Ecto neural progenitor cell (in vitro differentiated cells): ENCODE measurements around the gene PJVK.

Experiments used
- DNase-seq: peaks from one replicate; pipeline ENCODE4 v3.0.0-alpha.2; 2018; ENCODE audit warnings: low spot score

The PJVK gene

GRCh38 chr2:178482437-178482836, 31.3 kb downstream of the PJVK start:
- DNase-seq = no peak

- DNase-seq = no peak
These were observed 33.3 kb downstream of the PJVK start for GRCh38 chr2:178484245-178485041.

GRCh38 chr2:178485356-178485755, 34.2 kb downstream of the PJVK start:
- DNase-seq = no peak

GRCh38 chr2:178491612-178492011, 40.4 kb downstream of the PJVK start:
- no peak for DNase-seq

GRCh38 chr2:178496049-178496448, 44.9 kb downstream of the PJVK start:
- DNase-seq = no peak

GRCh38 chr2:178498137-178498536, 47.0 kb downstream of the PJVK start:
- no peak for DNase-seq

- DNase-seq = no peak
These were observed 48.5 kb downstream of the PJVK start for GRCh38 chr2:178499640-178500039.

GRCh38 chr2:178502751-178503150, 51.6 kb downstream of the PJVK start:
- DNase-seq = no peak

GRCh38 chr2:178506101-178506500, 54.9 kb downstream of the PJVK start:
- DNase-seq = no peak

GRCh38 chr2:178506524-178506923, 55.3 kb downstream of the PJVK start:
- DNase-seq = no peak

- no peak for DNase-seq
These were observed 55.8 kb downstream of the PJVK start for GRCh38 chr2:178506949-178507348.

GRCh38 chr2:178508646-178509045, 57.5 kb downstream of the PJVK start:
- no peak for DNase-seq

- DNase-seq = no peak
These were observed 59.2 kb downstream of the PJVK start for GRCh38 chr2:178510384-178510783.
